Measurements from ENCODE around the gene RANBP10. TPM values are rescaled to one million over a fixed set of nuclear protein-coding genes. Genes with fewer than 3 reads are reported as not detected.

RANBP10 gene
- total and polyA plus RNA-seq, 2 of the 13 experiments (the other 11 are each of a cell fraction or from before 2014, with no cell fraction given) = 9.2 to 22.7 TPM

GRCh38 chr16:67805718-67806427, 487 bp downstream of the RANBP10 start (continued):
- TF ChIP-seq NFAT5 (CRISPR knock-in tag; IDR thresholded peaks at IDR 0.05) (no peak), MIER3 (CRISPR knock-in tag; IDR thresholded peaks at IDR 0.05; ENCODE audit: borderline replicate concordance) (no peak), STAG1 (CRISPR knock-in tag; IDR thresholded peaks at IDR 0.05) (no peak), ZNF614 (CRISPR knock-in tag; IDR thresholded peaks at IDR 0.05; ENCODE audit: borderline replicate concordance) (peak; percentile 56; the same call in 1 of the 2 replicates)

GRCh38 chr16:67804853-67805542, 1.4 kb downstream of the RANBP10 start:
- peak overlapping the region; percentile 72 for H3K27ac ChIP-seq (ENCODE audit: extremely low read length, insufficient read depth, low read length)
- DNase-seq (ENCODE audit: low spot score) = peak; percentile 74
- peaks cover 42% of the 10 kb centered on the region for H3K4me1 ChIP-seq (ENCODE audit: insufficient read depth, low read length)
- H3K4me2 ChIP-seq (ENCODE audit: low read depth, low read length) = peak overlapping the region; percentile 81
- no peak for FAIRE-seq
- H3K79me2 ChIP-seq (ENCODE audit: insufficient read depth, low read length) = peaks cover 55% of the 10 kb centered on the region
- POLR2A ChIA-PET = interaction anchor here (0.9 to 1.5 kb wide), 2 partner anchors 41 to 86 kb away, joined by 3 to 4 read pairs; partner anchors contain the start of genes GFOD2 and NUTF2
- intact Hi-C loops (cut with micrococcal nuclease; ENCODE audit: unreplicated experiment) (loop anchor here (5.0 kb wide), 1 partner anchor 88 kb away; the partner anchor contains the start of gene GFOD2), in situ Hi-C loops (cut with HindIII; ENCODE audit: extremely low pct_ligation_motif_present, low pct_unique_long_range_greater_than_20kb) (loop anchor here (5.0 kb wide), 1 partner anchor 138 kb away; the partner anchor contains the start of genes C16orf86 and ENKD1)
- 40% methylated on average over 4 of the region's 4 CpGs for WGBS (ENCODE audit: low lambda C conversion rate)
- TSS peak; percentile 55 for BruUV-seq (replicated peaks)
- H3K4me3 ChIP-seq (replicated peaks in 1 of 3; ENCODE audit: insufficient read depth in 1 of 3, low read depth in 2 of 3, low read length in 3 of 3) = peak overlapping the region; percentile 92 to 98 (median 98)
- peaks cover 12% of the 10 kb centered on the region for H4K20me1 ChIP-seq (ENCODE audit: insufficient read depth, low read length)
- CTCF ChIA-PET (ENCODE audit: low intra/inter-chr PET ratio, low total read pairs) = no interaction called here
- H3K9me3 ChIP-seq (ENCODE audit: low read length) = no peaks in the 10 kb centered on the region
- peaks cover 8 to 31% of the 10 kb centered on the region in 2 experiments for H3K36me3 ChIP-seq (replicated peaks in 1 of 2; ENCODE audit: control insufficient read depth in 1 of 2, insufficient read depth in 2 of 2, low read length in 2 of 2)
- peak overlapping the region; percentile 96 for H3K9ac ChIP-seq (ENCODE audit: insufficient read depth, low read depth, low read length)
- ATAC-seq = no peak
- no peak overlapping the region for H2AFZ ChIP-seq (ENCODE audit: low read length)
- no peaks in the 10 kb centered on the region; a peak in 1 of 5 replicates for H3K27me3 ChIP-seq (ENCODE audit: control insufficient read depth in 1 of 2, insufficient read depth in 2 of 2, low read length in 2 of 2)
- TF ChIP-seq TRIM22 (IDR thresholded peaks at IDR 0.05) (no peak), RXRA (CRISPR knock-in tag; IDR thresholded peaks at IDR 0.05) (no peak), MIER3 (CRISPR knock-in tag; IDR thresholded peaks at IDR 0.05; ENCODE audit: borderline replicate concordance) (0 out of 2 replicates have a peak, but pooled peaks have one; percentile 15), NKX3-1 (CRISPR knock-in tag; IDR thresholded peaks at IDR 0.05) (no peak), ZNF792 (CRISPR knock-in tag; IDR thresholded peaks at IDR 0.05) (no peak), SRF (IDR thresholded peaks at IDR 0.05; ENCODE audit: low read depth, low read length) (no peak), ARNT2 (CRISPR knock-in tag; IDR thresholded peaks at IDR 0.05; ENCODE audit: low read depth) (no peak), NONO (IDR thresholded peaks at IDR 0.05) (no peak), NONO (CRISPR knock-in tag; conservative IDR thresholded peaks at IDR 0.05) (no peak), XBP1 (CRISPR knock-in tag; IDR thresholded peaks at IDR 0.05) (no peak), ZNF556 (CRISPR knock-in tag; IDR thresholded peaks at IDR 0.05; ENCODE audit: borderline replicate concordance) (no peak), FOXO1 (CRISPR knock-in tag; IDR thresholded peaks at IDR 0.05) (peak; percentile 45; the same call in 1 of the 2 replicates), KDM4B (CRISPR knock-in tag; IDR thresholded peaks at IDR 0.05) (no peak), ZBTB21 (CRISPR knock-in tag; IDR thresholded peaks at IDR 0.05) (0 out of 2 replicates have a peak, but pooled peaks have one; percentile 19)

Measured in HepG2 (cell line).